A549 (cell line): ENCODE results near the gene TMSB4X.

Experiments
- CEBPB ChIP-seq, 2 experiments: fragments of >200 bp in 1 of 2; sonication (Bioruptor Twin) in 1 of 2; formaldehyde crosslinking in 1 of 2; IDR thresholded peaks; 2 replicates each; pipeline ENCODE4 v1.6.1; 2012 to 2016
- PHF8 ChIP-seq: fragments of 200-600 bp; sonication (generic); IDR thresholded peaks from 2 replicates; pipeline ENCODE4 v1.6.1; 2016; ENCODE audit warnings: low read depth, mild to moderate bottlenecking, antibody characterized with exemption, moderate library complexity, borderline replicate concordance
- POLR2A ChIP-seq: IDR thresholded peaks from 2 replicates; pipeline ENCODE4 v1.6.1; 2012; ENCODE audit warnings: mild to moderate bottlenecking, low read length
- RCOR1 ChIP-seq: fragments of 150-350 bp; IDR thresholded peaks from 2 replicates; pipeline ENCODE4 v1.6.1; 2014; ENCODE audit warnings: antibody characterized with exemption, low read length, low read depth
- RFX5 ChIP-seq: fragments of 450-650 bp; IDR thresholded peaks from 2 replicates; pipeline ENCODE4 v1.7.1; 2014; ENCODE audit warnings: antibody characterized with exemption, mild to moderate bottlenecking, moderate library complexity
- TF ChIP-seq, protein P1 (sequence below): fragments of >200 bp; sonication (Bioruptor Twin); formaldehyde crosslinking; IDR thresholded peaks from 3 replicates; pipeline ENCODE4 v1.5.1; 2016
- TF ChIP-seq, protein P2 (sequence below): fragments of 450-650 bp; IDR thresholded peaks from 2 replicates; pipeline ENCODE4 v1.6.1; 2014; ENCODE audit warnings: antibody characterized with exemption

DNA sequence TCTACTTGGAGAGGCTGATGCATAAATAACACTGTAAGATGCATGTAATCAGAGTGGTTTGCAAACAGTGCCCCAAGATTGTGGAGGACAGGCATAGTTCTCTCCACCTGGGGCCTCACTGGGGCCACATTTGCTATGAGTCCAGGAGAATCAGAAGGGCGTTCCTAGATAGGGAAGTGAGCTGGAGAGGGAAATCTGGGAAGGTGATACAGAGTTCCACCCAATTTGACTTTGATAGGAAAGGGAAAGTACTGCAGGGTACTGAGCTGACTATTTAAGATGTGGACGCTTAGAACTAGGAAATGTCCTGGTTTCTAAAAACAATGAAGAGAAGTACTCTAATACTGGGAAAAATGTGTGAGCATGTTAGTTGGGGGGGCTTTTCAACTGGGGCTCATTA is 35.6 kb downstream of the TMSB4X start:
- TF ChIP-seq, protein P1, sequence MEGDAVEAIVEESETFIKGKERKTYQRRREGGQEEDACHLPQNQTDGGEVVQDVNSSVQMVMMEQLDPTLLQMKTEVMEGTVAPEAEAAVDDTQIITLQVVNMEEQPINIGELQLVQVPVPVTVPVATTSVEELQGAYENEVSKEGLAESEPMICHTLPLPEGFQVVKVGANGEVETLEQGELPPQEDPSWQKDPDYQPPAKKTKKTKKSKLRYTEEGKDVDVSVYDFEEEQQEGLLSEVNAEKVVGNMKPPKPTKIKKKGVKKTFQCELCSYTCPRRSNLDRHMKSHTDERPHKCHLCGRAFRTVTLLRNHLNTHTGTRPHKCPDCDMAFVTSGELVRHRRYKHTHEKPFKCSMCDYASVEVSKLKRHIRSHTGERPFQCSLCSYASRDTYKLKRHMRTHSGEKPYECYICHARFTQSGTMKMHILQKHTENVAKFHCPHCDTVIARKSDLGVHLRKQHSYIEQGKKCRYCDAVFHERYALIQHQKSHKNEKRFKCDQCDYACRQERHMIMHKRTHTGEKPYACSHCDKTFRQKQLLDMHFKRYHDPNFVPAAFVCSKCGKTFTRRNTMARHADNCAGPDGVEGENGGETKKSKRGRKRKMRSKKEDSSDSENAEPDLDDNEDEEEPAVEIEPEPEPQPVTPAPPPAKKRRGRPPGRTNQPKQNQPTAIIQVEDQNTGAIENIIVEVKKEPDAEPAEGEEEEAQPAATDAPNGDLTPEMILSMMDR, result no peak
- TF ChIP-seq, protein P2, sequence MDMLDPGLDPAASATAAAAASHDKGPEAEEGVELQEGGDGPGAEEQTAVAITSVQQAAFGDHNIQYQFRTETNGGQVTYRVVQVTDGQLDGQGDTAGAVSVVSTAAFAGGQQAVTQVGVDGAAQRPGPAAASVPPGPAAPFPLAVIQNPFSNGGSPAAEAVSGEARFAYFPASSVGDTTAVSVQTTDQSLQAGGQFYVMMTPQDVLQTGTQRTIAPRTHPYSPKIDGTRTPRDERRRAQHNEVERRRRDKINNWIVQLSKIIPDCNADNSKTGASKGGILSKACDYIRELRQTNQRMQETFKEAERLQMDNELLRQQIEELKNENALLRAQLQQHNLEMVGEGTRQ, result no peak
- no peak for TF ChIP-seq RFX5
- no peak for TF ChIP-seq CEBPB (IDR thresholded peaks at IDR 0.05)
- TF ChIP-seq PHF8, result no peak
- TF ChIP-seq RCOR1, result no peak
- no peak for TF ChIP-seq POLR2A
